K562 (cell line): ENCODE data around the gene ETAA1.

Experiments used
- GTF2F1 ChIP-seq: IDR thresholded peaks from 2 replicates; pipeline ENCODE4 v1.6.1; 2011; ENCODE audit warnings: low read depth, low read length, improper control_type of control experiment
- HDAC8 ChIP-seq: fragments of 450-650 bp; IDR thresholded peaks from 2 replicates; pipeline ENCODE4 v1.6.1; 2016; ENCODE audit warnings: mild to moderate bottlenecking, missing genetic modification characterization, moderate library complexity, missing compliant biosample characterization
- SMAD3 ChIP-seq: fragments of 450-650 bp; formaldehyde crosslinking; conservative IDR thresholded peaks from 2 replicates; pipeline ENCODE4 v1.4.0; 2020; ENCODE audit warnings: mild to moderate bottlenecking
- ZNF79 ChIP-seq: fragments of 250-450 bp; sonication (Bioruptor Pico); IDR thresholded peaks from 2 replicates; pipeline ENCODE4 v1.4.0; 2020; ENCODE audit warnings: low read depth, mild to moderate bottlenecking, moderate library complexity

- TF ChIP-seq ZNF79 (CRISPR knock-in tag): no peak
- TF ChIP-seq SMAD3 (CRISPR knock-in tag): no peak
- TF ChIP-seq GTF2F1: no peak
- TF ChIP-seq HDAC8 (tag): no peak
These were observed 11.2 kb downstream of the ETAA1 start for GRCh38 chr2:67408346-67408745.
